DND-41 (cell line): Measurements from ENCODE around the gene MARS1.
"Not testable (repeated sequence)": the region's sequence is repeated elsewhere in the genome, so short reads cannot be mapped to it uniquely, and the experiment has no call there.

Experiments used
- ATAC-seq: fragments of 200-7000 bp; cut with Tn5 transposase; 3 replicates; pipeline ENCODE4 v1.9.1; 2021; ENCODE audit warnings: low read depth; ENCODE audit not compliant: insufficient read depth
- DNase-seq: peaks from one replicate; pipeline ENCODE4 v3.0.0-alpha.2; 2020
- H2AFZ ChIP-seq: 2 replicates; pipeline ENCODE4 v1.6.0; 2012; ENCODE audit warnings: low read depth, low read length
- H3K27ac ChIP-seq: 2 replicates; pipeline ENCODE4 v1.5.1; 2012; ENCODE audit warnings: low read length, inconsistent platforms
- H3K27me3 ChIP-seq: fragments of 200-600 bp; sonication (generic); 2 replicates; pipeline ENCODE4 v1.6.0; 2012; ENCODE audit warnings: low read length, mild to moderate bottlenecking, inconsistent platforms; ENCODE audit not compliant: insufficient read depth, poor library complexity
- H3K36me3 ChIP-seq: 2 replicates; pipeline ENCODE4 v1.5.1; 2012; ENCODE audit warnings: low read length, inconsistent platforms; ENCODE audit not compliant: insufficient read depth
- H3K4me1 ChIP-seq: 2 replicates; pipeline ENCODE4 v1.5.1; 2012; ENCODE audit warnings: mild to moderate bottlenecking, low read length; ENCODE audit not compliant: insufficient read depth
- H3K4me2 ChIP-seq: 2 replicates; pipeline ENCODE4 v1.6.0; 2012; ENCODE audit warnings: mild to moderate bottlenecking, moderate library complexity, low read length, inconsistent platforms; ENCODE audit not compliant: insufficient read depth
- H3K4me3 ChIP-seq, 2 experiments: fragments of 200-600 bp in 1 of 2; shearing (Covaris generic) in 1 of 2; 2 replicates each; pipeline ENCODE4 v1.5.1; 2012 to 2016; ENCODE audit warnings: inconsistent platforms in 2 of 2, low read length in 2 of 2, mild to moderate bottlenecking in 2 of 2, low read depth in 1 of 2, moderate library complexity in 1 of 2
- H3K79me2 ChIP-seq: 2 replicates; pipeline ENCODE4 v1.6.0; 2012; ENCODE audit warnings: low read length, inconsistent platforms; ENCODE audit not compliant: insufficient read depth
- H3K9ac ChIP-seq: 2 replicates; pipeline ENCODE4 v1.6.0; 2012; ENCODE audit warnings: low read depth, mild to moderate bottlenecking, inconsistent platforms, low read length, moderate library complexity
- H3K9me3 ChIP-seq: 2 replicates; pipeline ENCODE4 v1.5.1; 2012; ENCODE audit warnings: low read length, moderate library complexity, mild to moderate bottlenecking, inconsistent platforms; ENCODE audit not compliant: insufficient read depth, severe bottlenecking
- H4K20me1 ChIP-seq: 2 replicates; pipeline ENCODE4 v1.6.0; 2012; ENCODE audit warnings: low read length; ENCODE audit not compliant: insufficient read depth
- EZH2 ChIP-seq: IDR thresholded peaks from 3 replicates; pipeline ENCODE4 v1.6.1; 2012; ENCODE audit warnings: borderline replicate concordance, low read depth, mild to moderate bottlenecking, moderate library complexity, low read length, inconsistent platforms; ENCODE audit not compliant: severe bottlenecking
- TF ChIP-seq, protein P1 (sequence below): IDR thresholded peaks from 2 replicates; pipeline ENCODE4 v1.5.1; 2012; ENCODE audit warnings: borderline replicate concordance, low read length, moderate library complexity, mild to moderate bottlenecking; ENCODE audit not compliant: poor library complexity, severe bottlenecking; ENCODE audit errors: extremely low read depth

Gene MARS1

DNA sequence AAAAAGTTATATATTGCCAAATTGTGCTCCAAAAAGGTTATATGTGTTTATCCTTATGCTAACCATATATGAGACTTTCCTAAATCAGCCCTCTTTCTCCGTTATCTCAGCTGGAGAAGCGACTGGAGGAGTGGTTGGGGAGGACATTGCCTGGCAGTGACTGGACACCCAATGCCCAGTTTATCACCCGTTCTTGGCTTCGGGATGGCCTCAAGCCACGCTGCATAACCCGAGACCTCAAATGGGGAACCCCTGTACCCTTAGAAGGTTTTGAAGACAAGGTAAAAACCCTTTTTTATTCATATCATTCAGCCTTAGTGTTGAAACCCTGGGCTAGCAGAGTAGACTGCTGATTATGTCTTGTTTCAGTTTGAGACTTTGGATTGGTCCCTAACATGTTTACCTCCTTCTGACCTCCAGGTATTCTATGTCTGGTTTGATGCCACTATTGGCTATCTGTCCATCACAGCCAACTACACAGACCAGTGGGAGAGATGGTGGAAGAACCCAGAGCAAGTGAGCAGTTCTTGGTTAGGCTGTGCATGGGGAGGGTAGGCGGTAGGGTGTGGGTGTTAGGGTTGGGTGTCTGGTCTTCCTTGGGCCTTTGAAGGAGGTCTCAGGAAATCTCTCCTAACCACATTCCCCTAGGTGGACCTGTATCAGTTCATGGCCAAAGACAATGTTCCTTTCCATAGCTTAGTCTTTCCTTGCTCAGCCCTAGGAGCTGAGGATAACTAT is 23.9 kb downstream of the MARS1 start:
- peaks cover 34% of the 10 kb centered on the region; the same call in 1 of the 2 replicates for H4K20me1 ChIP-seq
- no peak for TF ChIP-seq EZH2
- H3K27me3 ChIP-seq: no peaks in the 10 kb centered on the region
- peaks cover 81% of the 10 kb centered on the region for H3K36me3 ChIP-seq
- H3K27ac ChIP-seq: no peak overlapping the region
- 0 out of 2 replicates have a peak, but pooled peaks cover under 1% of the 10 kb centered on the region for H3K4me1 ChIP-seq
- H3K79me2 ChIP-seq: peaks cover 28% of the 10 kb centered on the region
- no peak overlapping the region for H2AFZ ChIP-seq
- no peak for ATAC-seq
- no peak overlapping the region for H3K4me2 ChIP-seq
- no peaks in the 10 kb centered on the region for H3K9me3 ChIP-seq
- H3K9ac ChIP-seq: no peak overlapping the region
- H3K4me3 ChIP-seq: no peak overlapping the region
- no peak for DNase-seq

DNA sequence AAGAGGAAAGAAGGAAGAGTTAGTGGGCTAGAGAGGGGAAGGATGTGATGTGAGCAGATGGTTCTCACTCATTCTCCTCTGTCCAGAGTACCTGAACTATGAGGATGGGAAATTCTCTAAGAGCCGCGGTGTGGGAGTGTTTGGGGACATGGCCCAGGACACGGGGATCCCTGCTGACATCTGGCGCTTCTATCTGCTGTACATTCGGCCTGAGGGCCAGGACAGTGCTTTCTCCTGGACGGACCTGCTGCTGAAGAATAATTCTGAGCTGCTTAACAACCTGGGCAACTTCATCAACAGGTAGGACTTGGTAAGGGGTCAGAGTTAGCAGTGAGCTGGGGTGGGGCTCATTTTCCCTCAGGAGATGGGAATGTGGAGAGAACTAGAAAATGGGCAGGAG is 24.8 kb downstream of the MARS1 start:
- DNase-seq: no peak
- H3K36me3 ChIP-seq: peaks cover 90% of the 10 kb centered on the region

DNA sequence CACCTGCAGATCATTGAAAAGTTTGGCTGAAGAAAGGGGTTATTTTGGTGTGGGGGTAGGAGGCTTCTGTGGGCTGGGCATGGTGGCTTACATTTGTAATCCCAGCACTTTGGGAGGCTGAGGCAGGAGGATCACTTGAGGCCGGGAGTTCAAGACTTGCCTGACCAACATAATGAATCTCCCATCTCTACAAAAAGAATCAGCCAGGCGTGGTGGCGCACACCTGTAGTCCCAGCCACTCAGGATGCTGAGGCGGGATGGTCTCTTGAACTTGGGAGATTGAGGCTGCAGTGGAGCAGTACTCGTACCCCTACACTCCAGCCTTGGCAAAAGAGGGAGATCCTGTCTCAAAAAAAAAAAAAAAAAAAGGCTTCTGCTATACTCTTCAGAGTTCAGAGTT is 25.4 kb downstream of the MARS1 start:
- ATAC-seq (no peak), DNase-seq (no peak)
- no peaks in the 10 kb centered on the region for H3K9me3 ChIP-seq
- H4K20me1 ChIP-seq: peaks cover 46% of the 10 kb centered on the region; the same call in 1 of the 2 replicates
- H3K79me2 ChIP-seq: peaks cover 43% of the 10 kb centered on the region
- peaks cover 96% of the 10 kb centered on the region for H3K36me3 ChIP-seq
- no peak overlapping the region for H3K4me2 ChIP-seq
- H2AFZ ChIP-seq: no peak overlapping the region
- H3K27ac ChIP-seq: no peak overlapping the region
- H3K4me3 ChIP-seq: no peak overlapping the region
- no peak for TF ChIP-seq EZH2
- TF ChIP-seq, protein P1, sequence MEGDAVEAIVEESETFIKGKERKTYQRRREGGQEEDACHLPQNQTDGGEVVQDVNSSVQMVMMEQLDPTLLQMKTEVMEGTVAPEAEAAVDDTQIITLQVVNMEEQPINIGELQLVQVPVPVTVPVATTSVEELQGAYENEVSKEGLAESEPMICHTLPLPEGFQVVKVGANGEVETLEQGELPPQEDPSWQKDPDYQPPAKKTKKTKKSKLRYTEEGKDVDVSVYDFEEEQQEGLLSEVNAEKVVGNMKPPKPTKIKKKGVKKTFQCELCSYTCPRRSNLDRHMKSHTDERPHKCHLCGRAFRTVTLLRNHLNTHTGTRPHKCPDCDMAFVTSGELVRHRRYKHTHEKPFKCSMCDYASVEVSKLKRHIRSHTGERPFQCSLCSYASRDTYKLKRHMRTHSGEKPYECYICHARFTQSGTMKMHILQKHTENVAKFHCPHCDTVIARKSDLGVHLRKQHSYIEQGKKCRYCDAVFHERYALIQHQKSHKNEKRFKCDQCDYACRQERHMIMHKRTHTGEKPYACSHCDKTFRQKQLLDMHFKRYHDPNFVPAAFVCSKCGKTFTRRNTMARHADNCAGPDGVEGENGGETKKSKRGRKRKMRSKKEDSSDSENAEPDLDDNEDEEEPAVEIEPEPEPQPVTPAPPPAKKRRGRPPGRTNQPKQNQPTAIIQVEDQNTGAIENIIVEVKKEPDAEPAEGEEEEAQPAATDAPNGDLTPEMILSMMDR: no peak
- no peak overlapping the region for H3K9ac ChIP-seq
- no peaks in the 10 kb centered on the region for H3K27me3 ChIP-seq
- peaks cover 15% of the 10 kb centered on the region for H3K4me1 ChIP-seq

More for the DNA sequence above, 24.8 kb downstream of the MARS1 start:
- peaks cover 9% of the 10 kb centered on the region for H3K4me1 ChIP-seq
- peaks cover 42% of the 10 kb centered on the region; the same call in 1 of the 2 replicates for H4K20me1 ChIP-seq
- H3K27ac ChIP-seq: no peak overlapping the region
- peaks cover 37% of the 10 kb centered on the region for H3K79me2 ChIP-seq
- H2AFZ ChIP-seq: no peak overlapping the region
- no peak overlapping the region for H3K4me3 ChIP-seq
- no peak for ATAC-seq
- no peaks in the 10 kb centered on the region for H3K9me3 ChIP-seq
- no peaks in the 10 kb centered on the region for H3K27me3 ChIP-seq
- no peak overlapping the region for H3K4me2 ChIP-seq
- no peak overlapping the region for H3K9ac ChIP-seq
- TF ChIP-seq EZH2: no peak
- TF ChIP-seq, protein P1: no peak

DNA sequence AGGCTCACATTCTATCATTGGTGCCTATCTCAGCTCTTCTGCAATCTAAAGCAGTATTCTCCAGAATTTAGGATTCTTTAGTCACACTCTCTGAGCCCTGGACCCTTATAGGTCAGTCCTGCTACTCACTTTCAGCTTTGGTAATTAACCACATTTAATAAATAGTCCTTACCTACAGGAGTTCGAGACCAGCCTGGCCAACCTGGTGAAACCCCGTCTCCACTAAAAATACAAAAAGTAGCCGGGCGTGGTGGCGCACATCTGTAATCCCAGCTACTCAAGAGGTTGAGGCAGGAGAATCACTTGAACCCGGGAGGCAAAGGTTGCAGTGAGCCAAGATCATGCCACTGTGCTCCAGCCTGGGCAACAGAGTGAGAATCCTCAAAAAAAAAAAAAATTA is 25.8 kb downstream of the MARS1 start:
- H3K4me3 ChIP-seq, H3K9ac ChIP-seq, H3K27me3 ChIP-seq, H3K27ac ChIP-seq, DNase-seq, H3K9me3 ChIP-seq, H3K4me2 ChIP-seq, ATAC-seq, H2AFZ ChIP-seq: not testable (repeated sequence)
- peaks cover 49% of the 10 kb centered on the region; the same call in 1 of the 2 replicates for H4K20me1 ChIP-seq
- H3K4me1 ChIP-seq: peaks cover 19% of the 10 kb centered on the region
- H3K36me3 ChIP-seq: peaks cover 96% of the 10 kb centered on the region
- H3K79me2 ChIP-seq: peaks cover 47% of the 10 kb centered on the region

DNA sequence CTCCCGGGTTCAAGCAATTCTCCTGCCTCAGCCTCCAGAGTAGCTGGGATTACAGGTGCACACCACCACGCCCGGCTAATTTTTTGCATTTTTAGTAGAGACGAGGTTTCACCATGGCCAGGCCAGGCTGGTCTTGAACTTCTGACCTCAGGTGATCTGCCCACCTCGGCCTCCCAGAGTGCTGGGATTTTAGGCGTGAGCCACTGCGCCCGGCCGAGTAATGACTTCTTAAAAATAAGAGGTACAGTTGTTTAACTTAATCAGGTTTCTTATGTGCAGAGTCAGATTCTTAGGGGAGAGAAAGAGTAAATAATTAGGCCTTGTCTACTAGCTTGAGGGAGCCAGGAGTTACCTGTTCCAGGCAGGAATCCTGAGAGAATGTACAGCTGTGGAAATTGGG is 26.4 kb downstream of the MARS1 start:
- not testable (repeated sequence) for H3K4me3 ChIP-seq, H3K9ac ChIP-seq, DNase-seq, ATAC-seq, H3K27ac ChIP-seq, H3K4me2 ChIP-seq, H2AFZ ChIP-seq, H3K27me3 ChIP-seq, H3K9me3 ChIP-seq
- H3K4me1 ChIP-seq: peaks cover 25% of the 10 kb centered on the region
- peaks cover 54% of the 10 kb centered on the region; the same call in 1 of the 2 replicates for H4K20me1 ChIP-seq
- H3K36me3 ChIP-seq: peaks cover 96% of the 10 kb centered on the region
- peaks cover 49% of the 10 kb centered on the region for H3K79me2 ChIP-seq
